GM21528 (cell line): ENCODE data around the gene CAMTA1.

Source experiments
- ATAC-seq: cut with Tn5 transposase; IDR thresholded peaks from one replicate; pipeline ENCODE4 v1.9.1; 2021; ENCODE audit warnings: mild to moderate bottlenecking, moderate library complexity; ENCODE audit not compliant: unreplicated experiment, low FRiP score

Gene CAMTA1

DNA sequence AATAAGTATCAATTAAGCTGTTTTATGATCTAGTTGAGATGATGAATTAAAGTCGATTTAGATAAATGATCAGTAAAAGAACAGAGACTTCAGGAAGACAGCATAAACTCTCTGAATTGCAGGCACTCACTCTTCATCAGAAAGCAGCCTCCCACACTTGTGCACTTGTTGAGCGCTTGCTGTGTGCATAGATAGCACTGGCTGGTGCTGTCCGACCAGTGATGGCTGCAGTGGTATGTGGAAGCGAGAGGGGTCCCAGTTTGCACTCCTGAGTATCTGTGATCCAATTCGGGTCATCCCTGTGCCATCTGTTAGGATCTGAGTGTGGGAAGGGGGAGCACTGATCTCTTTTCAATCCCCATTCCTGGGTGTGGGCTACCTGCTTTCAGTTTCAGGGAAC lies 137.8 kb downstream of the CAMTA1 start:
- ATAC-seq = no peak

DNA sequence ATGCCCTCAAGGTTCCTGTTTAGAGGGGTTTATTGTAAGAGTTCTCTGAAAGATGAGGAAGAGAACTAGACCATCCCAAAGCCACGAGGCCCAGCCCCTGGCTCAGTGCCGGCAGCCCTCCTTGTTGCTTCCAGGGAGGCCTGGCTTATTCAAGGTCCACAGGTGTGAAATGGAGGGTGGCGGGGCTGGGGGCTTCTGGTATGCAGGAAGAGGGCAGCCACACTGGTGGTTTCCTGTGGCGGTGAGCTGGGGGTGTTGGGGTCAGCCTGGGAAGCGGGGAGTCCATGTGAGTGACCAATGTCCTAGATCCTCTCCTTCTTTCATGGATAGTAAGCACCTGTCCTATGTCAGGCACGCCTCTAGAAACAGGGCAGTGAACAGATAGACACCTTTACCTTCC lies 138.2 kb downstream of the CAMTA1 start:
- no peak for ATAC-seq

DNA sequence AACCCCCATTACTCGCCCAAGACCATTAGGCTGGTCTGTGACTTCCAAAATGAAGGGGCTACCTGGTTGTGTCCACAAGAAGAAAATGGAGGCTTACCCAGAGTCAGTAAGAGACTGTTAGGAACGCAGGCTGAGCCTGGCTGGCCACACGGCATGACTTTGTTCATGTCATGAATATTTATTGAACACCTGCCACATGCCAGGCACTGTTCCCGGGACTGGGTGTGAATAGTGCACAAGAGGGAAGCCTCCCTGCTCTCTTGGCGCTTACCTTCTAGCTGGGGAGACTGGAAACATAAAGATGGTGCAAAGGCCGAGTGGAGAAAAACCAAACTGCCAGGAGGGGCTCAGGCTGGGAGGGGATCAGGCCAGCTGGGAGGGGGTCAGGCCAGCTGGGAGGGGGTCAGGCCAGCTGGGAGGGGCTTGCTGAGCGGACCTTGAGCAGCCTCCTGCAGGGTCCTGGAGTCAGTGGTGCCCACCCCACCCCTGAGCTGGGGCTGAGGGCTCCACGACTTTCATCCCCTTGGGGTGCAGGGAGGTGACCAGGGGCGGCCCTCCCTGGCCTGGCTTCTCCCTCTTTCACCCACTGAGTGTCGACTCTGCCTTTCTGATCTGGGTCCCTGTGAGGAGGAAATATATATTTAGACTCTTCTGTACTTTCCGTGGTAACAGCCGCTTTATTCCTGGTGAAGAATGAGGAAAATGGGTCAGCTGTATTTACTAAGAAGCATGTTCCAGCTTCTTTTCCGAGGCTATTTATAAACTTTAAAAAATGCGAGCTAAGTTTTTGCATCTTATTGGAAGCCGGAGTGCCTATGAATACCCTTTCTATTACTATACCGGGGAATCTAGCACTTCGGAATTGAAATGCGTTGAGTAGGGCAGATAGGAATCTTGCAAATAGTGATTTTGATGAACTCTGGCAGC lies 139.0 kb downstream of the CAMTA1 start:
- no peak for ATAC-seq

DNA sequence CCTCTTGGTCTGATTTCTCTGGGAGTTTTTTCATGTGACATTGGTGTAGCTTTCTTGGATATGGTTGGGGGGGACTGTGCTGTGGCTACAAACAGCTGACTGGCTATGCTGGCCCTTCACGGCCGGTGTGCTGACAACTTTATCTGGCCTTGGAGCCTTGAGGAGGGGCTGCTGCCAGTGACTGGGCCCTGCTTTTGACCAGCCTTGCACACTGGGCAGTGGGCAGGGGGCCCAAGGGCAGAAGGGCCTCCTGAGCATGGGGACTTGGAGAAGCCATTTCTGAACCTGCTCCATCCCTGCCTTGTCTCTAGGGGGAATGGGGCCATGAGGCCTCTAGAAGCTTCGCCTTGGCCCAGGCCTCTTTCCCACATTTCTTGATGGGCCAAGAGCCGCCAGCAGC lies 139.6 kb downstream of the CAMTA1 start:
- no peak for ATAC-seq

DNA sequence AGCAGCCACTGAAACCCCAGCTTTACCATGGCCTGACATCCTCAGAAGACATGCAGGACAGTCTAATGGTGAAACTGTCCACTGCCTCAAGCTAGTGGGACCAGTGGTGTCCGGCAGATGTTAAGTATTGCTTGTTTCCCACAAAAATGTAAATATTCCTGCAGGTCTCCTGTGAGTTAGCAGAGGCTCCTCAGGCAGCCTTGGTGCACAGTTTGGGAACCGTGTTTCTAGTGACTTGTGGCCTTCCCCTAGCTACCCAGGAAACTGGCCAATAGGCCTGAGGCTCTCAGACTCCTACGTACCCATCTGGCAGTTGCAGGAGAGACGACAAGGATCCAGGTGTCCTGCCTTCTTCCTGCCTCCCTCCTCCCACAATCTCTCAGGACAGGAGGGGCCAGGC lies 142.4 kb downstream of the CAMTA1 start:
- no peak for ATAC-seq

DNA sequence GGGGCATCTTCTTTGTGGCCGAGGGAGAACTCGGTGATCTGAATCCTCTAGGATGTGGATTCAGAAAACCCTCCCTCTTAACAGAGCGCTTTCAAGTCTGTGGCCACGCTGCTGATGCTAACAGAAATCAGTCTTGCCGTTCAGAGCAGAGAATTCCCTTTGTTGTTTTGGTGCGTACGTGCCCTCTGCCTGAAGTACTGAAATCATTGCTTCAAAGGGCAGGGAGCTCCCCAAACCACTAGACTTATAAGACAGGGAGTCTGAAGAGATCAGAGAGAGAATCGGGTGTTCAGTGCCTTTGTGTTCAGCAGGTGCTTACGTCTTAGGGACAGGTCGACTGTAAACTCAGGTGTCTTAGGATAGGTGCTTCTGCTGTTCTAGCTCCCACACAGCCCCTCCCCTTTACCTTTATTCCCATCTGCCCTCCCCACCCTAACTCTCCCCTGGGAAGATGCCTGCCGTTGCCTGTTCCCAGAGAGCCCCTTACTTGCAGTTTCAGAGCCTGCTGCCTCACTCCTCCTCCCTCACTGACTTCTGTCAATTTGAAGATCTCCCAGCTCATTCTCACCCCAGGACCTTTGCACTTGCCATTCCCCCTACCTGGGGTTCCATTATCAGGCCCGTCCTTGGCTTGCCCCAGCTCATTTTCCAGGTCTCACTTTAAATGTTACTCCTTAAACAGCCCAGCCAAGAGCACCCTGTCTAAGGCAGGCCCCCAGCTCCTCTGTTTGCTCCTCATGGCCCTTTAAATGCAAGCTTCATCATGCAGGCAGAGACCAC lies 143.0 kb downstream of the CAMTA1 start:
- ATAC-seq = no peak

DNA sequence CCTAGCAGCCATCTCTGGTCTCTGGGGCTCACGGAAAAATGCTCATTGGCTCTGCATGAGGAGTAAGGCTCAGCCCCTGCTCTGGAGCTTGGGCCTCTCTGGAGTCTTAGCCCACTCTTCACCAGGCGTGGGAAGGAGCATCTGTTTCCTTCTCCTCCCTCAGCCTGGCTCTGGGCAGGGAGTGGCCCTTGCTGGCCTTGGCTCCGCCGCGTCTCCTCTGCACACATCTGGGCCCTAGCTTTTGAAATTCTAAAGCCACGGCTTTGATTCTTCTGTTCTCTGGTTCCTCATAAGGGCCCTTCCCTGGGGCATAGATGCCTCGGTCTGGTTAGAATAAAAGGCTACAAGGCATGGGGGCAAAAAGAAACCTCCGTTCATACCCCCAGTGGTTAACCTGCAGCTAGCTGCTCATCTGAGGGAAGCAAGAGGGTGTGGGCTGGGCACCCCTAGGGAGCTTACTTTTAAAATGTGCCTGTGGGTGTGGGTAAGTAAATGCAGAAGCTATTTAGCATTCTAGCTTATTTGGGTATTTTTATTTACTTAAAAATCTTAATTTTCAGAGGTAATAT lies 145.6 kb downstream of the CAMTA1 start:
- ATAC-seq = no peak

DNA sequence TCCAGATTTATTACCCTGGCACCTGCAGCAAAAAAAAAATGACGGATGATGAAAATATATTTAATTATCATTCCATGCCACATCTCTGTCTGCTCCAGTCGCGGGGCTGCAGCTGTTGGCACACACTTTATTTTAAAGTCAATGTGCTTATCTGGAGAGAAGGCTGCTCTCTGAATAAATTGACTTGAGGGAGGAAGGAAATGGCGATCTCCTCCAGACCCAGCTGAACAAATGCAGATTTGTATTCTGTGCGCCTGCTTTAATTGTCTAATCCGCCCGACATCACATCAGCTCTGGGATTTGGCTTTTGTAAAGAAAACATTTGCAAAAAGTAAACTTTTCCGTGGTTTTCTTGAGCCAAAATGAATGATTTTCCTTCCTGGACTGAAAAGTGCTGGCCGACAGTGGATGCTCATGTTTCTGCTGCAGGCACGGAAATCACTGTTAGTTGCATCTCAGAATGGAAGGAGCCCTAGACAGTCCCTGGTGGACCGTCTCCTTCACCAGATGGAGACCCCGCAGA lies 150.2 kb downstream of the CAMTA1 start:
- ATAC-seq = no peak

DNA sequence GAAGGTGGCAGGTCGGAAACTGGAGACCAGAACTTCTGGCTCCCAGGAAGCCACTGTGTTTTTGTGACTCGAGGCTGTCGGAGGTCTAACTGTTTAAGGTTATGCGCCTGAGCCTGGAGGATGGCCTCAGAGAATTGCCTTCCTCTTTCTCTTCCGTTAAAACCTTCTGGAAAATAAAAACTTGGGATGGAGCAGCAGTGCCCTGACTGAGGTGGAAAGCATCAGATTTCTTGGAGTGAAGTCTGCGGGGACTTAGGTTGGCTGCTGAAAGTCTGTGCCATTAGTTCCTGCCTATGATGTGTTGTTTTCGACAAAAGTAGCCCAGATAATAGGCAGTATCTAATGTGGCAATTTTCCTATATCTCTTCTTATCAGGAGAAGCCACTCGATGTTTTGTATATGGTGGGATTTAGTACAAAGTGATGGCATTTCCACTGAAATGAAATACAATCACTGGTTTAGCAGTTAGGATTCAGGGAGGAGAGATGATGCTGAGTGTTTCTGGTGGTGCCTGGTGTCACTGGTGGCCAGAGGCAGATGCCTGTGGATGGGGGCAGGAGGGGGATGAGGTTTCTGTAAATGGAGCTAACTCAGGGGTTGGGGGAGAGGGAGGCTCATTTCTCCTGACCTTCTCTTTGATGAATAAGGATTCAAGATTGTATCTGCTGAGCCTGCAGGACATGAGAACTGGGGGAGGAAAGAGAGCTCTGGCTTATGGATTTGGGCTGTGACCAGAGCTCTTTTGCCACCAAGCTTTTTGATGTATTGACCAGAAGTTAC lies 150.8 kb downstream of the CAMTA1 start:
- ATAC-seq = no peak

DNA sequence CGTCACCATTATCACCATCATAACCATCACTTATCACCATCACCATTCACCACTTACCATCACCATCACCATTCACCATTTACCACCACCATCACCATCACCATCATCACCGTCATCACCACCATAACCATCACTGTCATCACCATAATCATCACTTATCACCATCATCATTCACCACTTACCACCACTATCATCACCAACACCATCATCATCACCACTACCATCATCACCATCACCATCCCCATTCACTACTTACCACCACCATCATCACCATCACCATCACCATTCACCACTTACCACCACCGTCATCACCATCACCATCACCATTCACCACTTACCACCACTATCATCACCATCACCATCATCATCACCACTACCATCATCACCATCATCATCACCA lies 151.8 kb downstream of the CAMTA1 start:
- no peak for ATAC-seq

DNA sequence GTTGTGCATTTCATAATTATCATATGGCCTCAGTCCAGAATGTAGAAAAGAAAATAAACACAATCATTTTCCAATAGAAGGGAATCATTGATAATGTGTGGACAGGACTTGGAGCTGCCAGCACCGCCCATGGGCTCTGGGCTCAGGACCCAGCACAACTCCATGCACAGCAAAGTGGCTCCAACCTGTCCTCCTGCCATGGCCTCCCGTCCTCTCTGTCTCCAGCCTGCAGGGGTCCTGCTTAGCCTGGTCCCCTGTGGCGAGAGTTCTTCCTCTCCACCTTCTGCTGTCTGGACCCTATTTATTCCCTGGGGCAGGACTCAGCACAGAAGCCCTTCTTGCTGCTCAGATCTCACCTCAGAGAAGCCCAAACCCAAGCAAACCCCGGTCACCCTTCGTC lies 154.1 kb downstream of the CAMTA1 start:
- no peak for ATAC-seq

DNA sequence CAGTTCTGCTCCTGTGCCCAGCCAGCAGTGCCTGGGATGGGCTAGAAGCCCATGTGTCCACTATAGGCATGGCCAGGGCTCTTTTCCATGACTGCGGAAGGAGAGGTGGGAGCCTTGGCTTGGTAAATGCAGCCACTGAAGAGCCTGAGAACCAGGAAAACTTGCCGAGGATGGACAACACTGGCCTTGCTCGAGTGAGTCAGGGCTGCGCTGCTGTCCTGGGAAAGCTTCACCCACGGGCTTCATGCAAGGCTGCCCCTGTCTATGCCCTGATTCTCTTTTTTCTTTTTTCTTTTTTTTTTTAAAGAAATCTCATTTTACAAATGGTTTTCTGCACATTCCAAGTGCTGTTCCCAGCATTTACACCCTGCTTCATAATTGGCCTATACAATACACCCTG lies 156.5 kb downstream of the CAMTA1 start:
- no peak for ATAC-seq

DNA sequence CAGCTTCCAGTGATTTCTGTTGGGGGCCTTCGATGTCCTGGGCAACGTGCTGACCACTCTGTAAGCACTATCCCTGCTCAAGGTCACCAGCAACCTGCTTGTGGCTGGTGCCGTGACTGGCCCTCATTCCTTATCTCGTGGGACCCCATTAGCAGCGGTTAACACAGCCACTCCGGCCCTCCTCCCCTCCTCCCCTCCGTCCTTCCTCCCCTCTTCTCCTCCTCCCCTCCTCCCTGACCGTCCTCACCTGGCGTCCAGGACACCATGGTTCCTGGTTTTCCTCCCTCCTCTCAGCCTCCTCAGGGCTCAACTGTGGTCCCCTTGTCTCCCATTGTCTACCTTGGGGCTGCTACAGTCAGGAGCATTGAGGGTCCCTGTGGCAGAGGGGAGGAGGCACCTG lies 157.7 kb downstream of the CAMTA1 start:
- ATAC-seq = no peak

DNA sequence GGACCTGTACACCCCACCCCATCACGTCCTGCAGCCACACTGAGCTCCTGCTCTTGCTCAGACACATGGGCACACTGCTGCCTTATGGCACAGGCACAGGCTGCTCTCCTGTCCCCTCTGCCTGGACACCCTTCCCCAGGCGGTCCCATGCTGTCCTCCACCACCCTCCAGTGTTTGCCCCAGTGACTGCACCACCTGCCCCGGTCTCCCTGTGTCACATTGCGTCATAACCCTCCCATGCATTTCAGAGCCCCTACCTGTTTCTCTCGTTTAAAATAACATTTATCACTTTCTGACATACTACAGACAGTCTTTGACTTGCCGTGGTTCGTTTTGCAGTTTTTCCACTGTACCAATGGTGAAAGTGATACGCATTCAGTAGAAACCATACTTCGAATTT lies 159.2 kb downstream of the CAMTA1 start:
- ATAC-seq = no peak

DNA sequence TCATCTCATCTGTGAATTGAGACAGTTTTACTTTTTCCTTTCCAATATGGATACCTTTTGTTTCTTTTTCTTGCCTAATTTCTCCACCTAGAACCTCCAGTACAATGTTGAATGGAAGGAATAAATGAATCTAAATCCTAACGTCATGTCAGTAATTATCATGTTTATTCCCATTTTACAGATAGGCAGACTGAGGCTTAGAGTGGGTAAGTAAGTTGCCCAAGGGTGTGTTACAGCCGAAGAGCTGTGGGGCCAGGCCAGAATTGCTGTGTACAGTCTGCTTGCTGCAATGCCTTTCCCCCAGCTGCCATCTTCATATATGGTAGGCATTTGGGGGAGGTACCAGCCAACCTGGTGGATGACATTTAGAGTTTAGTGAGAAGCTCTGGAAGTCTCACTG lies 162.7 kb downstream of the CAMTA1 start:
- ATAC-seq = no peak

DNA sequence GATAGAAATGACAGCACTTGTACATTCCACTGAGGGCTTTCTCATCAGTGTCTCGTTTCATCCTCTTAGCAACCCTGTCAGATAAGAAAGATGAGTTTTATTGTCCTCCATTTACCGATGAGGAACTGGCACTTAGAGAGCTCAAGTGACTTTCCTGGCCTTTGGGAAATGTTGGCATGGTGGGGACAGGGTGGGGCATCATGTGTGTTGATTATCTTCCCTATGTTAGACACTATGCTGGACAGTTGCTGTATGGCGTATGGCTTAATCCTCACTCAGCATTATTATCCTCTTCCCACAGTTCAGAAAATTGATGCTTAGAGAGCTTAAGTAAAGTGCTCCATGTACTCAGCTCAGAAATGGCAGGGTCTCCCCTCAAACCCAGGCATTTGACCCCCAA lies 163.2 kb downstream of the CAMTA1 start:
- no peak for ATAC-seq

DNA sequence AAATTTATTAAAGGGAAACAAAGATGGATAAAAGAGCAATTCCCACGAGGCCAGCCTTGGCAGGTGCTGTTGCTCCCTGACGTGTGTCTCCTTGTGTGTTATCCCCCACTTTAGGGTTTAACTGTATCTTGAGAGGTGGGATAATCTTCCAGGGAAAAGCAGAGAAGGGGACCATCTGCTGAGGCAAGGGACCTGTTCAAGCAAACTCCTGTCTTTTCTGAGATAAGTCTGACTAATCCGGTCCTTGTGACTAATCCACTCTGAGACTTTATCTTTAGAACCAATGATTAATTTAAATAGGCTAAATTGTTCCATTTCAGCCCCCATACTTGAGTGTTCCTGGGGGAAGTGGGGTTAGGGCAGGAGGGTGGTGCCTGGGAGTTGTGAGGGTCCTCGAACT lies 163.6 kb downstream of the CAMTA1 start:
- ATAC-seq = no peak

DNA sequence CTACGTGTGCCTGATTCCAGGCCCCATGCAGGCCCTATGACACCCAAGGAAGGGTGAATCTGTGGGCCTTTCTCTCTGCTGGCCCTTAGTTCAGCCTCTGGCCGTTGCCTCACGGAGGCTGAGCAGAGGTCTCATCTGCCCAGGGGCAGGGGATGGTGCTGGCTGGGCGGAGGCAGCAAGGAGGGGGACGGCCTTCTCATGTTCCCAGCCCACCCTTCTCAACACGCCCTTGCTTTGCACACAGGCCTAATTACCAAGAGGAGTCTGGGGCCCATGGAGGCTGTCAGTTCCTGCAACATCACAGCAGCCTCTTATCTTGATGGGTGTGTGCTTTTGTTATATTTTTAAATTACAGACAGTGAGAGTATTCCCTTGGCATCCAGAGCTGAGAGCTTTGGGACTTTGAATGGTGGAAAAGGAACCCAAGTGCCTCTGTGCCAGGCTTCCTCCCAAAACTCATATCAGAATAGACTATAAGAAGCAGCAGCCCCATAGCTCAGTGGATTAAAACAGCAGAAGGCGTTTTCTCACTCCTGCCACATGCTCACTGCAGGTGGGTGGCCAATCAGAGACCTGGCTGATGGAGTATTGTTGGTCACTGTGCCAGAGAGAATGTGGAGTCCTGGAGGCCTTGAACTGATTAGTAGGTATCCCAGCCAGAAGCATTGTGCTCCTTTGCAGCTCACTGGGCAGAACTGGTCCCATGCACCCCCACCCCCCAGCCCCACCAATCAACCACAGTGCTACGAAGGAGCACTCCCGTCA lies 164.9 kb downstream of the CAMTA1 start:
- no peak for ATAC-seq

DNA sequence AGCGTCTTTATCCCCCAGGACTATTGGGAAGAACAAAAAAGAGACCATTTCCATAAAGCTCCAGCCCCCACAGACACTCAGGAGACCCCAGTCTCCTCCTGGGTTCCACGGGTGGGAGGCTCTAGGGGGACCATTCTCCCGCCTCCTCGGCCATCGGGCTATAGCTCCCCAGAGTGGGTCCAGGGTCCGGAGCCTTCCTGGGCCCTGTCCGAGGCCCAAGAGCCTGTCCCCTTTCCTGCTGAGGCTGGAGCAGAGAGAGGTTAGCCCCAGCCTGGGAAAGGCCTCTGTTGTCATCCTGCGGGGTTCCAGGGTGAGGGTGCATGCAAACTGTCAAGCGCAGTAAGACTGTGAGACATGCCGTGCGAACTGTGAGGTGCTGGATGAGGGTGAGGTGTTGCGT lies 166.3 kb downstream of the CAMTA1 start:
- ATAC-seq = no peak

DNA sequence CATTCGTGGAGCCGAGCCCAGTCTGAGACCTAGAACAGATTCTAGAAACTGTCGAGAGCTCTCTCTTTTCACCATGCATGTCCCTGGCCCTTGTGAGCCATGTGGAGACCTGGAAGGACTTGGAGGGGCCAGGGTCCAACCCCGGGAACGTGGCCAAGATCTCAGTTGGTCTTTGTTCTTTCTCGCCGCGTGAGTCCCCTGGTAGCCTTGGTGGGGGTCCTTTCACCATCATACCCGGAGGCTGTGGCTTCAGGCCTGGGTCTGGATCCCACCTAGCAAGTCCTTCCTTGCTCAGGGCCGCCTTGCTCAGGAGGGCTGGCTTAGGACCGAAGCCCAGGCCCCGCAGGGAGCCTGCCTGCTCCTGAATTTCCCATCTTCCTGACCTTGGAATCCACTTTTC lies 168.0 kb downstream of the CAMTA1 start:
- ATAC-seq = no peak
